DMS114 treated with DMSO at 0.1 percent for 48 hours (cell line): ENCODE results near the gene ESRRB.

Source experiments
- DNase-seq: peaks from one replicate; lab custom pipeline; 2025; ENCODE audit not compliant: unreplicated experiment; lab: John Stamatoyannopoulos, UW

Gene ESRRB

DNA sequence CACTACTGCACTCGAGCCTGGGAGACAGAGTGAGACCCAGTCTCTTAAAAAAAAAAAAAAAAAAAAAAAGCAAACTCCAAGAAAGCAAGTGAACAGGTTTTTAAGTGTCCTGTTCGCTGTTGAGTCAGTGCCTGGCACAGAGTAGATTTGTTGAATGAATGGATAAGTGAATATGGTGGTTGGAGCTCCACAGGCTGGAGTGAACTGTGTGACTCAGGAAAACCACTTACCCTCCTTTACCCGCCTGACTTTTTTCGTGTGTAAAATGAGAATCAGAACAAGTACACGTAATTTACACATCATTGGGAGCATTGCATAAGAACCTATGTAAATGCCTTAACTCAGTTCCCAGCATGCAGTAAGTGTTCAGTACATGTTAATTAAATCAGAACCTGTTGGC is 24.0 kb upstream of the ESRRB start:
- DNase-seq = no peak

DNA sequence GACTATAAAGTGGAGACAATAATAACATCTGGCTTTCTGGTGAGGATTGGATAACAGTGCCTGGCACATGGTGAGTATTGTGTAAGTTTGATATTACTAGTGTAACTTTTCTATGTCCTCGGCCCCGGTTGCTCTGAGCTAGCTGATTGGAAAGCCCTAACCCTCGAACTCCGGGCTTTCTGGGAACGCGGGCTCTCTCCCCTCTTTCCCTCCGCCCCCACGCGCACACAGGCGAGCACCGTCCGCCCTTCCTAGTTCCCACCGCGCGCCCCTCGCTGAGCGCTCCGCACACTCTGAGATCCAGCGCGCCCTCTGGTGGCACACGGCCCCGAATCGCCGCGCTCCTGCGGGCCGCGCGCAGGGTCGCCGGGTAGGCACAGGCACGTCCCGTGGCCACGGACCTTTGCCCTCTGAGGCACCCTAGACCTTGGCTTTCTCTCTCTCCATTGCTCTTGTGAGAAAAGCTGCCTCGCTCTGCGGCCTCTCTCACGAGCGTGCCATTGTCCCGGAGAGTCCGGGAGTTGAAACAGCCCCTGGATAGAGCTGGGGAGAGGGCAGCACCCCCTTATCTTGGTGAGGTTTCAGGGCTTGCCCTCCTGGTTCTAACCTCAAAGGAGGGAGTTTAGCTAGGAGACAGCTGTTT is 23.2 kb upstream of the ESRRB start:
- peak; percentile 40 for DNase-seq

DNA sequence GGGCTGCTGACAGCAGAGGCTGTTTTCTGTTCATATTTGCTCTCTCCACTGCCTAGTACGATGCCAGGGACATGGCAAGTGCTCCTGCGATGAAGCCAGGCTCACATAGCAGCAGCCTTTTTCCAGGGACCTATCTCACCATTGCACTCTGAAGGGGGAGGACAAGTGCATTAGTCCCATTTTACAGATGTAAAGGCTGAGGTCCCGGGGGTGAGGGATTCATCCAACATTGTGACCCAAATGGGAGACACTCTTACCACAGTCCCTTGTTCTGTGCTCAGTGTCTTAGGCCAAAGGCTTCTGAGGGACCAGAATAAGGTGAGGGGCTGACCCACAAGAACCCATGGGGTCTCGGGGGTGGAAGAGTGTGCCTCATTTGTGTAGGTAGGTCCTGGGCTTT is 21.6 kb upstream of the ESRRB start:
- DNase-seq = no peak

DNA sequence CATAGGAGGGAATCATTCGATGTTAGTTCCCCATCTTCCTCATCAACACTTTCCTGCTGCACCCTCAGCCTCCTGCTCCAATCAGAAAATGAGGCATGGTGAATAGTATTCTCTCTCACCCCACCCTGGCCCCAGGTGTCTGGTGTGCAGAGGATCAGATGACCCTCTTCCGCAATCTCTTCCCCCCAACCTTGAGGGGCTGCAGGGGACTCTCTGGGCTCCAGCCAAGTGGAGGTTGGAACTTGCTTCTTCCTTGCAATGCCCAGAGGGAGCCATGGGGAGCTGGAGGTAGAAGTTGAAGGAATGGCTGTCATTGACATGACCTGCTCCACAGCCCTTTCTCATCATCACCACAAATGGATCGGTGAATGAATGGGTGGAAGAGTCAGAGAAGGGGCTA is 20.2 kb upstream of the ESRRB start:
- DNase-seq = no peak

DNA sequence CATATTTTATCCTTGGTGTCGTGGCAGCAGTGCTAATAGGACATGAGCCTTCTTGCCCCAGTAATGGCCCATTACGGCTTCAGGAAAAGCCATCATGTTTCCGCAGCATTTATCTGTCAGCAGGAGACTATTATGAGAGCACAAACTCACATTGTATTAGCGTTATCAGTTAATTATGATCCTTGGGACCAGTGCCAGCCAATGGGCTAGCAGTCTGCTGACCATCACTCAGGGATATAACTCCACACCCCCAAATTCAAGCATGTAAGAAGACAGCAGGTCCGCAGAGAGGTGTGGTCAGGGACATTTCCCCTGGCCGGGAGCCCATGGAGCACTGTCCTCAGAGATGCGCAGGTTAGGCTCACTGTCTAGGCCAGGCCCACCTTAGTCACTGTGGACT is 4.9 kb upstream of the ESRRB start:
- DNase-seq = no peak

DNA sequence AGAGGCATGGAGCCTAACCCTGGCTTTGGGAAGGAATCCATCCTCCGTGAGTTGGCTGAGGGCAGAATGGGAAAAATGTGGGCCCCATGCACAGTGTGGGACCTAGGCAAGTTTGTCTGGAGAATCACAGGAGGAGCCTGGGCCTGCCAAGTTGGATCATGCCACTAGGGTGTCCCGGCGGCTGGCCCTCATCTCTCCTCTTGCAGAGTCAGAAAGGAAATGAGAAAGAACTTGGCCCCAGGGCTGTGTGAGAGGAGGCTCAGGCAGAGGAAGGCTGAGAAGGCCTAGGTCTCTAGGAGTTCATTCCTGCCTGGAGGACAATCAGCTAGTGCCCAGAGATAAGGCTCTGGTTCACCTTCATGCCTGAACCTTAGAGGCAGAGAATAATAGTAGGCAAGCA is 2.5 kb upstream of the ESRRB start:
- no peak for DNase-seq

DNA sequence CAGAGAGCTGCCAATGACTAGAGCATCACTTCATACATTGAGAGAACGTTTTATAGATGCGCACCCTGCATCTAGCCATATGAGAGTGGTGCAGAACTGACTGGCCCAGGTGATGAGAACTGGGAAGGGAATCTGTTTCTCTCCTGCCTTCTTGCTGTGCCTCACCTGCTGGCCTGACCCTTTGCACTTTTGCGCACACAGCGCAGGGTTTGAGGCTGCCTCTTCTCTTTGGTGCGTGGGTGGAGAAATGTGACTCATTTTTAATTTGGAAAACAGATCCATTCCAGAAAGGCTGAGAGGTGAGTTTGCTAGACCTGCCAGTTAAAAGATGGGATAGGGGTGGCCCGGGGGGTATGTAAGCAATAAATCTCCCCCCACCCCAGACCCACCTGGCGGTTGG is 453 bp upstream of the ESRRB start:
- no peak for DNase-seq

DNA sequence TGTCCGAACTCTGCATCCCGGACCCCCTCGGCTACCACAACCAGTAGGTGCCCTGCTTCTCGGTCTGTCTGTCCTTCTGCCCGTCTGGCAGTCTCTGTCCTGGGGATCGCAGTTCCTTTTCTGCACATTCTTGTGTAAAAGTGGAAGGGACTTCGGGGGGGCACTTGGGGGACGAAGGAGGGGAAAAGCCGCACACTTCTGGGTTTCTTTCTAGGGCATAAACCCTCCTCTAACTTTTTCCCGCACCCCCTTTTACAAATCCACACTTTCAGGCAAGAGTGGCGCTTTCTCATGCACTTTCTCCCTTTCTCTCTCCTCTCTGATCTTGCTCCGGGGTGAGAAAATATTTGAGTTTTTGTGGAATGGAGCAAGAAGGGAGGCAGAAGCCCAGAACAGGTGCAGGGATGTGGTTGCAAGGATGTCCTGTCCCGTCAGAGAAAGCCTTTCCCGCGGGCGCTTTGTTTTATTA is 506 bp downstream of the ESRRB start:
- no peak for DNase-seq

DNA sequence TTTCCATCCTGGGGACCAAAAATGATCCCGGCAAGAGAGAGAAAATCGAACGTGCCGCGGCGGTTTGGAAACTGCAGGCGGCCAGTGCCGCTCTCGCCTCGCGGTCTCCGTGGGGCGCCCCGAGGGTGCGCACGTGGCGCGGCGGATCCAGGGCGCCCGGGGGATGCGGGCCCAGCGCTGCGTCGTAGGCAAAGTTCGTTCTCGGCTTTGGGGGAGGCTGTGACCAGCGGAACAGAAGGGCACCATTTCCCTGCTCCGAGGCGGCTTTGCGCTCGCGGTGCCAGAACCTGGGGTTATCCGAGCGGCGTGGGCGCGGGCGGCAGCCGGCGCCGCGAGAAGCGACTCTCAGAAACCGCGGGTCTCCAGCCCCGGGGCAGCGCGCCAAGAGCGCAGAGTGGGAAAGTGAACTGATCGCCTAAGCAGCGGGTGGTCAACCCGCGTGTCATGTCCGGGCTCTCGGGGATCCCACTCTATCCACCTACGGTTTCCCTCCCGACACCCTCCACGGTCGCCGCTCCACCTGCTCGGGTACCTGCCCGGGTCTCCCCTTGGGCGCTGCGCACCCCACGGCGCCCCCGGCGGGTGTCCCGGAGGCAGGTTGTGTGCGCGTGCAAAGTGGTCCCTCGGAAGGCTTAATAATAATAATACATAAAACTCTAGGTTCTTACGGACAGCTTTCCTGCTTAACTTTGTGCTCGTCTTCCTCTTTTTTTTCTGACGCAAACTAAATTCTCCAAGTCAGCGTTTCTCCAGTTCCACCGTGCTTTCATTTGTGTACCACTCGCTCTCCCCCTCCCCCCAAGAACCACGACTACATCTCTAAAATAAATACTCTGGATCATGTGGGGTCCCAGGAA is 1.2 kb downstream of the ESRRB start:
- no peak for DNase-seq

DNA sequence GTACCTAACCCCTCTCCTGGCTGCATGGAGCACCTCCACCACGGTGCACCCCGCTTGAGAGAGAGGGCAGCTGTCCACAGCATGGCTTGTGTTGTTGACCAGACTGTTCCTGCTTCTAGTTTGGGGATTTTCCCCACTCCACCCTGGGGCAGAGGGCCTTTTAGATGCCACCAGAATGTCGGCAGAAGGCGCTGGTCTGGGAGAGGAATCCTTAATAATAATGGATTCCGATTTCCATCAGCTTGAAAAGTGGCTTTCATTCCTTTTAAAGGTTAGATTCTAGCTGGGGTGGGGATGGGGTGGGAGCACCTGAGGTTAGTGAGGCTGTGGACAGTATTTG is 1.8 kb downstream of the ESRRB start:
- DNase-seq = no peak

DNA sequence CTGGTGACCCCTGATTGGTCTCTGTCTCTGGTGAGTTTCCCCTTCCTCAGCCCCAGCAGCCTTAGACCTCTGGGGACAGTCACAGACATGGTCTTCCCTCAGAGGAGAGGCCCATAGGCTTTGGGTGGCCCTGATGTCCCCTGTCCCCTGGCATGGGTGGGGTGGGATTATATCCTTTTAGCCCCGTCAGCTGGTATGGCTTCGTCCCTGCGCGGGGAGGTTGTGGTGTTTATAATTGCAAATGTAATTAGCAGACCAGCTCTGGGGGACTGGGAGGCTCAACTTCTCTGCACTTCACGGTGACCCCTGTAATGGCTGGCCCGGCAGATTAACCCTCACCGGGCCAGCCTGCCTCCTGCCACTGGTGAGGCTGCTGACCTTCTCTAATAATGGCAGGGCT is 5.1 kb downstream of the ESRRB start:
- no peak for DNase-seq

DNA sequence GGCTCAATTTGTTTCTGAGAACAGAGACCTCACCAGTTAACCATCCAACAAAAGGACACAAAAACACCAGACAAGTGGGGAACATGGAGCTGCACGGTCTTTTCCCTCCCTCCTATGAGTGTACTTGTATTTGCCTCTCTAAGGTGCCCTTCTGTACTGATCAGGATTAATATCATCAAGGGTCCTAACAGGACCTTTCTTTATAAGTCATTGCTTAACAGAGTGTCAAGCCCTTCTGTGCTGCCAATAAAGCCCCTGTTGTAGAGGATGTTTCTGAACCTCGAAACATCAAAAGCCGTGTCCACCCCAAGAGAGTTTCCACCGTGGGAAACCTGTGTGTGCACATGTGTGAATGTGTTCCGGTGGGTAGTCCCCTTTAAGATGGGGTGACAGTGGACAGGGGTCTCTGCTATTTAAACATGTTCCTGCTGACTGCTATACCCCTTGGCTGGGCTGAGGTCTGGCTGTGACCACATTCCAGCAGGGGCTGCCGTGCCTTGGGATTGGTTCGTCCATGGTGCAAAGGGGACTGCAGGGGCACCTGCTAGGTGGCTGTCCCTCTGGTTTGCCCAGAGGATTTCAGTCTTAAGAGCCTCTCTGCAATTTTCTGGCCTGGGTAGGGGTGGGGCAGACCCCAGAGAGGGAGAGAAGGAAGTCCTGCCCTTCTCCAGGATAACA is 6.0 kb downstream of the ESRRB start:
- no peak for DNase-seq

DNA sequence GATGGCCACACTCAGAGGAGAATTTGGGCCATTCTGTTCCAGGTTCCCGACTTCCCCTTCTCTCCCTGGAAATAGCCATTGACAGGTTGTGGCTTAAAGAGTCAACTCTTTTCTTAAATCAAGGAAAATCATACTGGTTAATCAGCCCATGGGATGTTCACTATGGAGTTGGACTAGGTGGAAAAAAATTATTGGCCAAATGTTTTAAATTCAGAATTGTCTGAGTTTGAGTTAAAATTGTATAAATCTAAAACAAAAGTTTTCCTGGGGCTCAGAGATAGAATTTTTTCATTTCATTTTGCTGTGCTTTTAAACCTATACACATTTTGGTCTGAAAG is 6.5 kb downstream of the ESRRB start:
- no peak for DNase-seq

DNA sequence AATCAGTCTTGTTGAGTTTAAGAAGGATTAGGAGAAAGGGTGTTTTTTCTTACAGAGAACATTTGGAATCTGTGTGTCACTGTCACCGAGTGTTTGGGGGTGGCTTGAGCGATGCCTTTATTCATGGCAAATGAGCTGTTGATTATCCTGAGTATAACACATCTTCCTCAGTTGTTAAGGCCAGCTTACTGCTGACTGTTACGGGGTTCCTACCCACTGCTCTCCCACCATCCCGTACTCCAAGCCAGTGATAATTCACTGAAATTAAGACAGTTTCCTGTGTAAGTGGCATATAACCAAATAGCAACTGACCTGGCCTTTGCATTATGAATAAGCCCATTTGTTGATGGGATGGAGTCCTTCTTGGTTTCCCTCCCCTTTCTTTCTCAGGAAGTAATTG is 9.5 kb downstream of the ESRRB start:
- DNase-seq = no peak

DNA sequence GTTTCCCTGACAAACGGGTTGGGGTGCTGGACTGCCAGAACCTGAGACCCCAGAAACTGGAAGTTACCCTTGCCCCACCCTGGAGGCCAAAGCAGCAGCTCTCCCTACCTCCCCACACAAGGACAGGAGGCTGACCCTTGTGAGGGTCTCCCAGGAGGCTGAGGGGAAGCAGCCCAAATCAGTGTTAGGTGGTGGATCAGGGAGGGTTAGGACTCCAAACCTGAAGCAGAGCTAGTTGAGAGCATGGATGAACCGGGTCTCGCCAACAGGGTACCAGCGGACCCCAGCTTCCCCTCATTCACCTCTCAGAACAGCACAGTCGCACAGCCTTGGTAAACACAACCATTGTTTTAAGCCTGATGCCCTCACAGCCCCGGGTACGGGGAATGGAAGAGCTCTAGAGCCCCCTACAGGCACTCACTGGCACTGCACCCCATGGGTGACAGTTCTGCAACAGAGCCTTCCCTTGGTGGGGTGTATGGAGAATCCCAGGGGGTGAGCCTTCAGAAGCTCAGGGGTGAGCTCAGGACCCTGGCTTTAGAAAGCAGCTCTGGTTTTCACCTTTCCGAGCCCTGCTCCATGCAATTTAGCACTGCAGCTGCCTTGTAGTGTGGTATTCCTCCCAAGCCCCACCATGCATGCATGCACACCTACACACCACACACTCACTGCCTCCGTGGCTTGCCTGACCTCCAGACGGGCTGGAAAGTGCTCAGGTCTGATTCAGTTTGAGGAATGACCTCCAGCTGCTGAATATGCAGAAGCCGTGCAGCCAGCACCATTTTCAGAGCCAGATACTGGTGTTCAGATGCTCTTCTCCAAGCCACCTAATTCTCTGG is 11.2 kb downstream of the ESRRB start:
- DNase-seq = peak; percentile 55

DNA sequence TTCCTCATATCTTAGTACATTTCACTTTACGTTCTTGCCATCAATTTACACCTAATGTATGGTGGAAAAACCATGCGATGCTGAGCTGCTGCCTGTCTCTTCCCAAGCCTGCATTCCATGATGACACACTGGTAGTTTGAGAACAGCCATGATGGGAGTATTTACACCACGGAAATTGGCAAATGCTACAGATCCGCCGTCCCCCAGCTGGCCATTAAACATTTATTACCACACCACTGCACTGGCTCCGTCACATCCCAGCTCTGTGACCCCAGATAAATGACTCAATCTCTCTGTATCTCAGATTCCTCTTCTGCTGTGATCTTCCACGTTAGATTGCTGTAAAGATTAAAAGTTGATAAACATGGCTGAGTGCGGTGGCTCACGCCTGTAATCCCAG is 13.9 kb downstream of the ESRRB start:
- DNase-seq = no peak

DNA sequence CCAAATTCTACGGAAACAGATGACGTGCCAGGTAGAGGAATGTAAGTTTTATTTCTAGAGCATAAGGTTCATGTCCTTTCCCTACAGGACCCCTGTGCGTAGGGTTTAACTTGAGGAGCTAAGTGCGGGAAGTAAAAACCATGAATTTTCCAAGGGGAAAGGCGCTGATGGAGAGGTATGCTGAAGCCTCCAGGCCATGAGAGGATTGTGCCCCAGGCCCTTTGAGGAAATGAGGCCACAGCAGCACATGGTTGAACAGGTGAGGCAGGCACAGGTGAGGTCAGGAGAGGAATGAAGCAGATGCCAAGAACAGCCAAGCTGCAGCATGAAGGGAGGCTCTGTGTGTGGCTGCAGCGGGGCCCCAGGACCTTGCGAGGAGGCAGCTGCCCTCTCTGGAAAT is 14.7 kb downstream of the ESRRB start:
- DNase-seq = no peak

DNA sequence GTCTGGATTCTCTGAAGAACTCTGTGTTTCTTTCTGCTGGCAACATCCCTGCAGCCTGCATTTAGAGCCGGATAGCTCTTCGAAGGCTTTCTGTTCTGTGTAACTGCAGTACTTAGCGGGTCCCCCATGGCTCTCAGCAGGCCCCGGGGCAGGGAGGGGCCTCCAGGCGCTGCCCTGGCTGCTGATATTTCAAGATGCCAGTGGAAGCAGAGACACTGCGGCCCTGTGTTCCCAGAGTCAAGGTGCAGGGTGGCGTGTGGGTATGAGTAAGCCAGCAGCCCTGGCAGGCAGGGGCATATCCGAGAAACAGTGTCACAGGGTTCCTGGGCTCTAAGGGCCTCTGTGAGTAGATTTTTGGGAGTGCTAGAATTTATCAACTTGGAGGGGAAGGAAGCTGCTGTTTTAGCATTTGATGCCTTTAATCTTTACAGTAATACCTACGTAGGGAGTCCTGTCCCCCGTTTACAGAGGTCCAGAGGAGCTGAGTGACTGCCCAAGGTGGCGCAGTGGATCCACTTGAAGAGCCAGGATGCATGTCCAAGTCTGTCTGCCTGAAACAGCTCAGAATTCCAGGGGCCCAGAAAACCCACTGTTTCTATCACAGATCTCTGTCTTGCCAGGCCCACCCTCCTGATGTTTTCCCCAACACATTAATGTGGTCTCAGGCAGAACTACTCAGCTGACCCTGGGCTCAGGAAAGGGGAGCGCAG is 16.2 kb downstream of the ESRRB start:
- DNase-seq = no peak

DNA sequence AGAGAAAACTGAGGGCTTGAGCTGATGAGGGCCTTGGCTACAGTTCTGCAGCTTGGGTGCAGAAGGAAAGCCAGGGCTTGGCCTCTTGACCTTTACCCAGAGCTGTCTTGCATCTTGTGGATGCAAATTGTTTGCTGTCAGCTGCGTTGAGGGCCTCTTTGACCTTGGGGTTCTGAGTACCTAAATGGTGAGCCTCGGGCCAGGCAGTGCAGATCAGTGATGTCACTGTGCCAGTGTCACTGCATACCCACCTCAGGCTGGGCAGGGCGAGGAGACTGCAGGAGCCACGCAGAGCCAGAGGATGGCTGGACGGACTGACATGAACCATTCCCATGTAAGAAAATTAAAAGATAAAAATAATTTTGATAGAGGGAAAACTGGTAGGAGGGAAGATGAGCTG is 18.6 kb downstream of the ESRRB start:
- DNase-seq = no peak

DNA sequence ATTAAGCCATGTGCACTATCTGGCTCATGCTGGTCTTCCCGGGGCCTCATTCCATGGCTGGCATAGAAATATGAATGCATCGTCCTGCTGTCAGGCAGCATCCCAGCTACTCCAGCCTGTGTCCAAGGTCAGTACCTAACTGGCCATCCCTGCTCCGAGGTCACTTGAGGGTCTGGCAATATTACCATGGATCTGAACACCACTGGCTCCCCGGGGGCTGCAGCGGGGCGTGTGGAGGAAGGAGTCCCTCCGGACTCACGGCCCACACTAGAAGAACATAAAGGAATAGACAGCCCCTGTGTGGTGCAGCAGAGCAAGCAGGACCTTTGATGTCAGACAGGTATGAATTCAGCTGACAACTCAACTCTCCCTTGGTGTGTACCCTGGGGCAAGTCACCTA is 19.2 kb downstream of the ESRRB start:
- DNase-seq = no peak

DNA sequence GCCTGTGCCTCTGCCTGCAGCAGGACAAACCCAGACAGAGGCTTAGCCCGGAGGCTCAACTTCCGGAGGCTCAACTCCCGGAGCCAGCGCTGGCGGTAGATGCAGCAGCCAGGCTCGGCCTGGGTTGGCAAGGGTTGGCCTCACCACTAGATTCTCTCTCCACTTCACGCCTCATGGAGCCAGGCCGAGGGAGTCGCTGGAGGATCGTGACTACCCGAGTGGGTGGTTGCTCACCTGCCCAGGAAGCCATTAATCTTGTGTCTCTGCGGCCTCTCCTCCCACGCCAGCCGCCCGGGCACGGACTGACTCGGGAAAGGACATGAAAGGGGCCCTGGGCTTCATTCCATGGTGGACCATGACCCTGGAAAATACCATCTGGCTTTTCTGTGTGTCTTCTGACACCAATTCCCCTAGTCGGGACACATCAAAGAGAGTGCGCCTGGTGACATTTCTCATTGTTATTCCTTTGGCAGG is 20.8 kb downstream of the ESRRB start:
- DNase-seq = no peak
